Measurements from ENCODE around the gene PTPRG. TPM values are rescaled to one million over a fixed set of nuclear protein-coding genes. Genes with fewer than 3 reads are reported as not detected.

PTPRG gene
- total RNA-seq, 1 experiment from 2014 or later: 69.3 TPM

GRCh38 chr3:61926923-61927322, 365.6 kb downstream of the PTPRG start:
- peaks cover 17% of the 10 kb centered on the region for H3K4me1 ChIP-seq (ENCODE audit: insufficient read depth, low read length)
- WGBS (ENCODE audit: extremely low coverage, insufficient read length, low lambda C conversion rate): no CpG with 5 or more reads among the region's 3 CpGs
- H3K4me1 Mint-ChIP-seq: peaks cover 56 to 60% of the 10 kb centered on the region in 2 experiments

More at GRCh38 chr3:61926923-61927322, 365.6 kb downstream of the PTPRG start:
- Histone ChIP-seq H3K9ac (ENCODE audit: extremely low read depth, insufficient read length, low read length) (no peak overlapping the region), H3K23me2 (ENCODE audit: insufficient read length, low read depth, low read length, poor library complexity, severe bottlenecking) (no peaks in the 10 kb centered on the region), H3K27ac (ENCODE audit: insufficient read length, low read depth, low read length) (no peak overlapping the region), H4K8ac (replicated peaks; ENCODE audit: insufficient read length, low read depth, low read length) (no peak overlapping the region), H2BK12ac (ENCODE audit: insufficient read length, low read depth, low read length) (no peak overlapping the region), H2BK15ac (ENCODE audit: low read depth, low read length) (no peak overlapping the region), H3K14ac (ENCODE audit: insufficient read depth, low read length) (no peak overlapping the region), H3K4ac (ENCODE audit: low read depth, low read length) (no peak overlapping the region), H3K27me3 (ENCODE audit: insufficient read depth, low read length) (no peaks in the 10 kb centered on the region), H3K9me3 (ENCODE audit: control insufficient read depth, low read depth, low read length) (no peaks in the 10 kb centered on the region), H3K4me2 (ENCODE audit: insufficient read depth, insufficient read length, low read length) (no peak overlapping the region), H3K18ac (ENCODE audit: insufficient read length, low read depth, low read length) (no peak overlapping the region), H4K5ac (ENCODE audit: insufficient read length, low read depth, low read length) (no peak overlapping the region), H2AFZ (ENCODE audit: low read length) (no peak overlapping the region), H3T11ph (ENCODE audit: low read length) (no peak overlapping the region), H3K79me2 (ENCODE audit: insufficient read depth, low read length) (peaks cover 6% of the 10 kb centered on the region; the same call in 1 of the 2 replicates), H2BK20ac (ENCODE audit: low read depth, low read length, poor library complexity, severe bottlenecking) (no peak overlapping the region), H3K79me1 (ENCODE audit: insufficient read depth, low read depth, low read length, poor library complexity, severe bottlenecking) (no peaks in the 10 kb centered on the region), H4K20me1 (ENCODE audit: control insufficient read depth, insufficient read depth, insufficient read length) (no peaks in the 10 kb centered on the region), H3K23ac (ENCODE audit: insufficient read length, low read depth, low read length) (no peak overlapping the region), H3K56ac (ENCODE audit: insufficient read length, low read depth, low read length) (no peak overlapping the region), H4K91ac (ENCODE audit: insufficient read length, low read depth, low read length) (no peak overlapping the region), H2BK120ac (ENCODE audit: low read depth, low read length, poor library complexity, severe bottlenecking) (no peak overlapping the region), H2AK5ac (ENCODE audit: insufficient read length, low read length) (no peak overlapping the region), H2BK5ac (ENCODE audit: insufficient read length, low read length) (no peak overlapping the region)
- H3K27me3 Mint-ChIP-seq (ENCODE audit: low read depth): no peaks in the 10 kb centered on the region
- H3K27ac Mint-ChIP-seq: peak overlapping the region in 1 of 3 experiments; percentile 22; a peak in 1 of 7 replicates
- H3K9me3 Mint-ChIP-seq: no peaks in the 10 kb centered on the region
- H3K4me3 Mint-ChIP-seq: no peak overlapping the region
- no peaks in the 10 kb centered on the region for H3K36me3 Mint-ChIP-seq (ENCODE audit: insufficient read depth in 1 of 3, low read depth in 3 of 3)
- no peak for TF ChIP-seq CTCF (conservative IDR thresholded peaks at IDR 0.05)
- no peak for DNase-seq
